GM12864 (cell line): Measurements from ENCODE around the gene SYNGAP1.

Experiments used
- DNase-seq: peaks from one replicate; pipeline ENCODE4 v3.0.0-alpha.2; 2011; ENCODE audit warnings: low read depth
- H3K4me3 ChIP-seq: 2 replicates; pipeline ENCODE4 v1.5.1; 2011; ENCODE audit warnings: mild to moderate bottlenecking, low read depth, low read length, control low read depth
- CTCF ChIP-seq: IDR thresholded peaks from 2 replicates; pipeline ENCODE4 v1.5.1; 2011; ENCODE audit warnings: low read depth, mild to moderate bottlenecking, moderate library complexity, low read length, control low read depth, inconsistent platforms; ENCODE audit errors: missing control alignments

SYNGAP1 gene

DNA sequence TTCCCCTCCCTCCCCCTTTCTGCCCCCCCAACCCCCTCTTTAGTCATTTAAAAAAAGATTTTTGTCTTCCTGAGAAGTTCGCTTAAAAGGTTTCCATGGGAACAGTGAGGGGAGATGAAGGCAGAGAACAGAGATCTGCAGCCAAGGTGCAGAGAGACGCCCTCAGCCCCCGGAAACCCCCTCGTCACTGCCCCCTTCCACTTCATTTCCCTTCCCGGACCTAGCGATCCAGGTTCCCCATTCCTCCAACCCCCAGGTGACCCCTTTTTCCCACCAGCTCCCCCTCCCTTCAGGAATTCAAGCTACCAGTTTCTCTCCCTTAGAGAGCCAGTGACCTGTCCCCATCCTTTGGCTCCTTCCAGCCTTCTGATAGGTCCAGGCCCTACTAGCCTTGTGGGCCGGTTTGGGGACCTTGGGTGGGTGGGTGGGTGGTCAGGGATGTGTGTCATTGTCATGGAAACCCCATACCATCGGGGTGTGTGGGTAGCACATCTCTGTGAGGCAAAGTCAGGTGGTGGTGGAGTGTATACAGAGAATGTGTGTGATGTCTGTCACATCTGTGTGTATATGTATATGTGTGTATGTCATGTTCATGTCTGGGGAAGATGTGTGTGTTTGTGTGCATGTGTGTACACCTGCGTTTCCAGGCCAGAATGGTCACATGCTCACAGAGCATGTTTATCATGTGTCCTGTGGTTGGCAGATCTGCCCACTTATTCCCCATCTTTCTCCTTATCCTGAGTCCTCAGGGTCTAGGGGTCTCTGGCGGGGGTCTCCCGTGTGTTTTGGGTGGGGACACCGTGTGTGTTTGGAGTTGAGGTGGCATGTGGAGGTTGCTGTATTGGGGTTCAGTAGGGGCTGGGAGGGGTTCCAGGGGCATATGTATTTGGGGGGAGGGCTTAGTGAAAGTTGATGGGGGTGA is 7.0 kb downstream of the SYNGAP1 start:
- H3K4me3 ChIP-seq = peak overlapping the region; percentile 60
- DNase-seq = no peak
- no peak for TF ChIP-seq CTCF

DNA sequence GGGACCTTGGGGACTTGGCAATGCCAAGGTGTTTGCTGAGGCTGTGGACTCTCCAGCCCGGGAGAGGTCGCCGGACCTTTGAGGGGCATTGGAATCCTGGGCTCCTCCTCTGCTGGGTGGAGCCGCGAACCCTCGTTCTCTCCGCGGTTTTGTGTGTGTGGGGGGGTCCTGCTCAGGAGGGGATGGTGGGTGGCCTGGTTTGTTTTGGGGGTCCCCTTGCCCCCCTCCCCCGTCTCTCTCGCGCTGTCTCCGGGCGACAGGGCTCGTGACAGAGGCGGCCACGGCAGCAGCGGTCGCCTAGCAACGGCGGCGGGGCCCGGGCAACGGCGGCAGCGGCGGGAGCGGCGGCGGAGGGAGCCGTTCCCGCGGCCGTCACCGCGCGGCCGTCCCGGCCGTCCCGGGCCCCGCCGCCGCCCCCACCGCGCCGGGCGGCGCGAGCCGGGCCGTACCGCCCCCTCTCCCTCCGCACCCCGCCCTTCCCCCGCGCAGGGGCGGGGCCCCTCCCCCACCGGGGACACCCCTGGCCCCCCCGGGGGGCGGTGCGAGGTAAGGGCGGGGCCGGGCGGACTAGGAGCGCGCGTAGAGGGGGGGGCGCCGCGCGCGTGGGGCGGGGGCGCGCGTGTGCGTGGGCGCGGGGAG is 7.8 kb downstream of the SYNGAP1 start:
- H3K4me3 ChIP-seq = peak overlapping the region; percentile 60
- peak; percentile 7 for TF ChIP-seq CTCF
- no peak for DNase-seq

- no peak for DNase-seq
Measured at GRCh38 chr6:33428224-33428965, 8.5 kb downstream of the SYNGAP1 start.

GRCh38 chr6:33428966-33429749 is 9.3 kb downstream of the SYNGAP1 start:
- DNase-seq = no peak
- TF ChIP-seq CTCF = no peak
- no peak overlapping the region for H3K4me3 ChIP-seq

More at GRCh38 chr6:33428224-33428965, 8.5 kb downstream of the SYNGAP1 start:
- H3K4me3 ChIP-seq = peak overlapping the region; percentile 50
- TF ChIP-seq CTCF = peak; percentile 63

- no peak overlapping the region for H3K4me3 ChIP-seq
- no peak for TF ChIP-seq CTCF
- no peak for DNase-seq
Measured at GRCh38 chr6:33429750-33430052, 9.8 kb downstream of the SYNGAP1 start.

DNA sequence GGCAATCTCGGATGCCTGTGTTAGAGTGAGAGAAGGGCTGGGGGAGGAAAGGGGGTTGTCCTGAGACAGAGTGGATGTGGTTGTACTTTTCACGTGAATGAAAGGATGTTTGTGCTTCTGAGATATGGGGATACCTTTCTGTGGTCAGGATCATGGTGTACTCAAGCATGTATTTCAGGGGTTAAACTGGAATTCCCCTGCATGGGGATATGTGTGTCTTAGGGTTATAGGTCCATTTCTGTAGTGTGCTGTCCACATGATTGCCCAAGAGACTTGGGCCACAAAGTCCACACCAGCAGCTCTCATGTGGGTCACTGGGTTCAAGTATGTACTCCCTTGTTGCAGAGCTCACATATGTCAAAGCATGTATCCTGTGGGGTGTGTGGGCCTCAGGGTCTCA is 10.5 kb downstream of the SYNGAP1 start:
- no peak for TF ChIP-seq CTCF
- no peak overlapping the region for H3K4me3 ChIP-seq
- DNase-seq = no peak
